Astrocyte of the cerebellum (primary cell): ENCODE data around the gene ARMC9.

Experiments
- DNase-seq: peaks from one replicate; pipeline ENCODE4 v3.0.0-alpha.2; 2011; ENCODE audit warnings: low read depth
- H3K4me3 ChIP-seq: 2 replicates; pipeline ENCODE4 v1.5.1; 2011; ENCODE audit warnings: mild to moderate bottlenecking, low read depth, low read length, moderate library complexity
- CTCF ChIP-seq: IDR thresholded peaks from 2 replicates; pipeline ENCODE4 v1.5.1; 2012; ENCODE audit warnings: low read length, low read depth, moderate library complexity, mild to moderate bottlenecking; ENCODE audit errors: missing control alignments
- in situ Hi-C: cut with HindIII; loops from 2 replicates; pipeline ENCODE4 v1.10.0; 2017; ENCODE audit warnings: low sequenced_read_pairs

ARMC9 gene

GRCh38 chr2:231163011-231163410, 35.4 kb upstream of the ARMC9 start:
- no peak for TF ChIP-seq CTCF
- no peak for DNase-seq
- H3K4me3 ChIP-seq, result no peak overlapping the region
- in situ Hi-C loops, result no loop called here

- H3K4me3 ChIP-seq, result no peak overlapping the region
- no peak for TF ChIP-seq CTCF
- DNase-seq, result no peak
- in situ Hi-C loops, result no loop called here
These were observed 34.9 kb upstream of the ARMC9 start for GRCh38 chr2:231163414-231164095.

- no peak for TF ChIP-seq CTCF
- in situ Hi-C loops, result no loop called here
- no peak for DNase-seq
- no peak overlapping the region for H3K4me3 ChIP-seq
These were observed 30.5 kb upstream of the ARMC9 start for GRCh38 chr2:231167745-231168459.

- no peak overlapping the region for H3K4me3 ChIP-seq
- in situ Hi-C loops, result no loop called here
- DNase-seq, result no peak
- no peak for TF ChIP-seq CTCF
These were observed 29.8 kb upstream of the ARMC9 start for GRCh38 chr2:231168460-231169139.

GRCh38 chr2:231169488-231169887, 28.9 kb upstream of the ARMC9 start:
- no peak overlapping the region for H3K4me3 ChIP-seq
- TF ChIP-seq CTCF, result no peak
- DNase-seq, result no peak
- in situ Hi-C loops, result no loop called here

- H3K4me3 ChIP-seq, result no peak overlapping the region
- TF ChIP-seq CTCF, result no peak
- in situ Hi-C loops, result loop anchor here (5.0 to 10.0 kb wide), 2 partner anchors 45 to 83 kb away; partner anchors contain the start of gene HTR2B
- no peak for DNase-seq
These were observed 28.4 kb upstream of the ARMC9 start for GRCh38 chr2:231170055-231170454.
